SK-N-SH (cell line): ENCODE measurements around the gene TEAD1. TPM values are rescaled to one million over a fixed set of nuclear protein-coding genes. Genes with fewer than 3 reads are reported as not detected.

Experiments used
- CTCF ChIA-PET: fragments of 300-600, 350-600 bp; formaldehyde crosslinking; extraction: SDS; loops from one replicate; lab custom pipeline; 2021; lab: Yijun Ruan, JAX
- POLR2A ChIA-PET: fragments of 350-600 bp; sonication (Branson Sonifier 250); formaldehyde crosslinking; extraction: SDS; loops from one replicate; lab custom pipeline; 2020; ENCODE audit warnings: antibody characterized with exemption, inconsistent platforms; lab: Yijun Ruan, JAX
- DNase-seq: peaks from one replicate; pipeline ENCODE4 v3.0.0; 2012
- H2AFZ ChIP-seq: fragments of 200-600 bp; sonication (generic); 2 replicates; pipeline ENCODE4 v1.8.1; 2016; ENCODE audit warnings: antibody characterized with exemption, mild to moderate bottlenecking, low read depth
- H3F3A ChIP-seq: fragments of 200-600 bp; sonication (generic); replicated peaks from 2 replicates; pipeline ENCODE3; 2016; ENCODE audit warnings: antibody characterized with exemption, mild to moderate bottlenecking; ENCODE audit not compliant: insufficient read depth
- H3K27ac ChIP-seq, 2 experiments: fragments of 200-500 bp in 1 of 2; fragments of 200-600 bp in 1 of 2; sonication (Bioruptor generic) in 1 of 2; sonication (generic), shearing (Covaris generic) in 1 of 2; 2 replicates each; pipeline versions ENCODE4 v1.5.1 to v1.6.1; 2014 to 2016; ENCODE audit warnings: low read depth in 2 of 2, inconsistent platforms in 1 of 2, low read length in 1 of 2, mild to moderate bottlenecking in 1 of 2, mixed read lengths in 1 of 2
- H3K27me3 ChIP-seq: fragments of 200-600 bp; sonication (generic), shearing (Covaris generic); 2 replicates; pipeline ENCODE4 v1.6.1; 2016; ENCODE audit warnings: mixed run types; ENCODE audit not compliant: insufficient read depth
- H3K36me3 ChIP-seq, 2 experiments: fragments of 200-500 bp in 1 of 2; fragments of 200-600 bp in 1 of 2; sonication (Bioruptor generic) in 1 of 2; sonication (generic) in 1 of 2; replicated peaks in 1 of 2; 2 replicates each; pipeline versions ENCODE3 to v1.5.1; 2014 to 2016; ENCODE audit warnings: low read length in 1 of 2, mild to moderate bottlenecking in 1 of 2; ENCODE audit not compliant: insufficient read depth in 2 of 2, control insufficient read depth in 1 of 2
- H3K4me1 ChIP-seq, 2 experiments: fragments of 200-500 bp in 1 of 2; fragments of 200-600 bp in 1 of 2; sonication (Bioruptor generic) in 1 of 2; sonication (generic), shearing (Covaris generic) in 1 of 2; 2 replicates each; pipeline versions ENCODE4 v1.5.1 to v1.6.1; 2014 to 2016; ENCODE audit warnings: low read depth in 1 of 2, low read length in 1 of 2, mixed run types in 1 of 2; ENCODE audit not compliant: insufficient read depth in 2 of 2, control insufficient read depth in 1 of 2
- H3K4me2 ChIP-seq: fragments of 200-600 bp; sonication (generic), shearing (Covaris generic); 2 replicates; pipeline ENCODE4 v1.6.1; 2017; ENCODE audit warnings: mixed run types
- H3K4me3 ChIP-seq, 2 experiments: fragments of 200-500 bp in 1 of 2; fragments of 200-600 bp in 1 of 2; sonication (Bioruptor generic) in 1 of 2; sonication (generic), shearing (Covaris generic) in 1 of 2; 2 replicates each; pipeline versions ENCODE4 v1.5.1 to v1.8.1; 2014 to 2016; ENCODE audit warnings: low read depth in 2 of 2, inconsistent platforms in 1 of 2, low read length in 1 of 2, mild to moderate bottlenecking in 1 of 2, mixed read lengths in 1 of 2, moderate library complexity in 1 of 2
- H3K79me2 ChIP-seq: fragments of 200-600 bp; sonication (generic); 2 replicates; pipeline ENCODE4 v1.8.1; 2017; ENCODE audit warnings: mild to moderate bottlenecking; ENCODE audit not compliant: insufficient read depth
- H3K9ac ChIP-seq: fragments of 200-600 bp; sonication (generic); 2 replicates; pipeline ENCODE4 v1.6.1; 2017; ENCODE audit warnings: mixed run types
- H3K9me2 ChIP-seq: fragments of 200-600 bp; sonication (generic); 2 replicates; pipeline ENCODE4 v1.6.1; 2017; ENCODE audit warnings: mixed run types
- H3K9me3 ChIP-seq: fragments of 200-600 bp; sonication (generic); 2 replicates; pipeline ENCODE4 v1.6.1; 2017; ENCODE audit warnings: mixed run types, mild to moderate bottlenecking, moderate library complexity
- H4K20me1 ChIP-seq: fragments of 200-600 bp; sonication (generic); 2 replicates; pipeline ENCODE4 v1.6.1; 2017; ENCODE audit warnings: mild to moderate bottlenecking, mixed run types; ENCODE audit not compliant: insufficient read depth
- CHD2 ChIP-seq: fragments of 150-350 bp; IDR thresholded peaks from 2 replicates; pipeline ENCODE4 v1.6.1; 2018; ENCODE audit warnings: low read length; ENCODE audit not compliant: partially characterized antibody
- CTCF ChIP-seq: fragments of 200-600 bp; sonication (generic); IDR thresholded peaks from 2 replicates; pipeline ENCODE4 v1.6.1; 2017; ENCODE audit warnings: antibody characterized with exemption, mild to moderate bottlenecking, moderate library complexity
- FOXJ3 ChIP-seq: sonication (generic); formaldehyde crosslinking; IDR thresholded peaks from 2 replicates; pipeline ENCODE4 v1.5.1; 2020; ENCODE audit warnings: mild to moderate bottlenecking, missing genetic modification reagents
- FOXM1 ChIP-seq: IDR thresholded peaks from 2 replicates; pipeline ENCODE4 v1.4.0; 2012; ENCODE audit warnings: low read depth, mild to moderate bottlenecking
- JUND ChIP-seq: IDR thresholded peaks from 2 replicates; pipeline ENCODE4 v1.4.0; 2012
- MEF2A ChIP-seq: IDR thresholded peaks from 2 replicates; pipeline ENCODE4 v1.4.0; 2012; ENCODE audit warnings: low read depth, borderline replicate concordance
- REST ChIP-seq: IDR thresholded peaks from 2 replicates; pipeline ENCODE4 v1.6.1; 2012; ENCODE audit warnings: mild to moderate bottlenecking, low read depth, low read length, moderate library complexity
- SIN3A ChIP-seq: IDR thresholded peaks from 2 replicates; pipeline ENCODE4 v1.6.1; 2012; ENCODE audit warnings: low read depth, mild to moderate bottlenecking, low read length, moderate library complexity, borderline replicate concordance
- SMC3 ChIP-seq: IDR thresholded peaks from 2 replicates; pipeline ENCODE4 v1.6.1; 2012; ENCODE audit warnings: low read depth, low read length, improper control_type of control experiment
- TAF1 ChIP-seq: IDR thresholded peaks from 2 replicates; pipeline ENCODE4 v1.6.1; 2012; ENCODE audit warnings: low read depth, mild to moderate bottlenecking, low read length, moderate library complexity, borderline replicate concordance
- TCF12 ChIP-seq: IDR thresholded peaks from 2 replicates; pipeline ENCODE4 v1.4.0; 2012
- TEAD4 ChIP-seq: IDR thresholded peaks from 2 replicates; pipeline ENCODE4 v1.4.0; 2012; ENCODE audit warnings: mild to moderate bottlenecking, borderline replicate concordance; ENCODE audit not compliant: insufficient read depth
- YY1 ChIP-seq: IDR thresholded peaks from 2 replicates; pipeline ENCODE4 v1.4.0; 2012; ENCODE audit warnings: low read depth, mild to moderate bottlenecking
- WGBS: methylation state at CpG from one replicate; pipeline ENCODE4 v1.1.6; 2017; ENCODE audit warnings: low lambda C conversion rate; 5-methylcytosine and 5-hydroxymethylcytosine counted together
- polyA plus RNA-seq, 3 experiments: library from polyadenylated mRNA; depleted of rRNA; stranded (reverse); fragments of >200 nt; gene quantifications; 2 replicates each; pipeline ENCODE4 v1.2.3, GENCODE V29; 2012
- TF ChIP-seq, protein P1 (sequence below): IDR thresholded peaks from 2 replicates; pipeline ENCODE4 v1.4.0; 2012; ENCODE audit warnings: low read depth
- TF ChIP-seq, protein P2 (sequence below): fragments of 150-350 bp; IDR thresholded peaks from 2 replicates; pipeline ENCODE4 v1.6.1; 2016; ENCODE audit warnings: mild to moderate bottlenecking, low read depth, low read length
- TF ChIP-seq, protein P3 (sequence below): fragments of 150-350 bp; IDR thresholded peaks from 2 replicates; pipeline ENCODE4 v1.6.1; 2017; ENCODE audit warnings: antibody characterized with exemption, low read length, low read depth, borderline replicate concordance

Gene TEAD1
- polyA plus RNA-seq, 1 of the 3 experiments (the other 2 are of a cell fraction), result 31.2 TPM

GRCh38 chr11:12826441-12826840, 152.2 kb downstream of the TEAD1 start:
- Histone ChIP-seq H3K9ac (no peak overlapping the region), H4K20me1 (peaks cover 46% of the 10 kb centered on the region)
- DNase-seq, result no peak

More at GRCh38 chr11:12826441-12826840, 152.2 kb downstream of the TEAD1 start:
- no peak overlapping the region for H3K4me2 ChIP-seq
- ChIA-PET CTCF (interaction anchor here (0.9 to 1.5 kb wide), 2 partner anchors 12 to 62 kb away, joined by 3 to 4 read pairs; no protein-coding TSS in a partner anchor), POLR2A (no interaction called here)
- no peak overlapping the region for H3K4me3 ChIP-seq
- peak overlapping the region in 1 of 2 experiments; percentile 90; a peak in 1 of 4 replicates for H3K27ac ChIP-seq
- H2AFZ ChIP-seq, result no peak overlapping the region
- peaks cover 100% of the 10 kb centered on the region for H3K79me2 ChIP-seq
- H3K9me3 ChIP-seq, result no peaks in the 10 kb centered on the region
- no peaks in the 10 kb centered on the region for H3K9me2 ChIP-seq
- H3F3A ChIP-seq, result peaks cover 33% of the 10 kb centered on the region
- peaks cover 28 to 48% of the 10 kb centered on the region in 2 experiments; a peak in 3 of 4 replicates for H3K4me1 ChIP-seq
- TF ChIP-seq TEAD4 (no peak), SMC3 (no peak), YY1 (no peak), CHD2 (no peak), FOXJ3 (CRISPR knock-in tag) (no peak), JUND (no peak), SIN3A (no peak), CTCF (no peak), TCF12 (no peak), REST (no peak), FOXM1 (no peak), MEF2A (no peak), TAF1 (no peak)
- TF ChIP-seq, protein P1, sequence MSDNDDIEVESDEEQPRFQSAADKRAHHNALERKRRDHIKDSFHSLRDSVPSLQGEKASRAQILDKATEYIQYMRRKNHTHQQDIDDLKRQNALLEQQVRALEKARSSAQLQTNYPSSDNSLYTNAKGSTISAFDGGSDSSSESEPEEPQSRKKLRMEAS, result no peak
- TF ChIP-seq, protein P2, sequence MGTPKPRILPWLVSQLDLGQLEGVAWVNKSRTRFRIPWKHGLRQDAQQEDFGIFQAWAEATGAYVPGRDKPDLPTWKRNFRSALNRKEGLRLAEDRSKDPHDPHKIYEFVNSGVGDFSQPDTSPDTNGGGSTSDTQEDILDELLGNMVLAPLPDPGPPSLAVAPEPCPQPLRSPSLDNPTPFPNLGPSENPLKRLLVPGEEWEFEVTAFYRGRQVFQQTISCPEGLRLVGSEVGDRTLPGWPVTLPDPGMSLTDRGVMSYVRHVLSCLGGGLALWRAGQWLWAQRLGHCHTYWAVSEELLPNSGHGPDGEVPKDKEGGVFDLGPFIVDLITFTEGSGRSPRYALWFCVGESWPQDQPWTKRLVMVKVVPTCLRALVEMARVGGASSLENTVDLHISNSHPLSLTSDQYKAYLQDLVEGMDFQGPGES, result no peak
- TF ChIP-seq, protein P3, sequence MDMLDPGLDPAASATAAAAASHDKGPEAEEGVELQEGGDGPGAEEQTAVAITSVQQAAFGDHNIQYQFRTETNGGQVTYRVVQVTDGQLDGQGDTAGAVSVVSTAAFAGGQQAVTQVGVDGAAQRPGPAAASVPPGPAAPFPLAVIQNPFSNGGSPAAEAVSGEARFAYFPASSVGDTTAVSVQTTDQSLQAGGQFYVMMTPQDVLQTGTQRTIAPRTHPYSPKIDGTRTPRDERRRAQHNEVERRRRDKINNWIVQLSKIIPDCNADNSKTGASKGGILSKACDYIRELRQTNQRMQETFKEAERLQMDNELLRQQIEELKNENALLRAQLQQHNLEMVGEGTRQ, result no peak
- H3K36me3 ChIP-seq, result peaks cover 8 to 12% of the 10 kb centered on the region in 2 experiments
- 88% methylated on average over 2 of the region's 2 CpGs for WGBS
- no peaks in the 10 kb centered on the region for H3K27me3 ChIP-seq
